ENCODE results near the gene OLFML2B. TPM values are rescaled to one million over a fixed set of nuclear protein-coding genes. Genes with fewer than 3 reads are reported as not detected.

The OLFML2B gene
- total RNA-seq, 1 experiment from 2014 or later: 3.4 TPM

DNA sequence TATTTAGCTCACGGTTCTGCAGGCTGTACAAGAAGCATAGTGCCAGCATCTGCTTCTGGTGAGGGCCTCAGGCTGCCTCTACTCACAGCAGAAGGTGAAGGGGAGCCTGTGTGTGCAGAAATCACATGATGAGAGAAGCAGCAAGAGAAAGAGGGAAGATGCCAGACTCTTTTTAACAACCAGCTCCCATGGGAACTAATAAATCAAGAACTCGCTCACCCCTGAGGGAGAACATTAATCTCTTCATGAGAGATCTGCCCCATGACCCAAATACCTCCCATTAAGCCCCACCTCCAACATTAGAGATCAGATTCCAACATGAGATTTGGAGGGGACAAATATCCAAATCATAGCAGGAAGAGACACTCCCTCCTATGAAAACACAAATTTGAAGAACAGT lies 74.1 kb downstream of the OLFML2B start:
- intact Hi-C loops (cut with micrococcal nuclease; ENCODE audit: unreplicated experiment): no loop called here
- H3K4me1 ChIP-seq (ENCODE audit: insufficient read depth, low read length, poor library complexity, severe bottlenecking): peaks cover 9% of the 10 kb centered on the region
- ChIA-PET CTCF (no interaction called here), POLR2A (ENCODE audit: low non-redundant PET) (no interaction called here)
- no peak overlapping the region for H3K4me3 ChIP-seq (ENCODE audit: low read depth, low read length, poor library complexity, severe bottlenecking)
- no peak overlapping the region for H3K27ac ChIP-seq (ENCODE audit: low read depth, low read length, poor library complexity, severe bottlenecking)
- no TSS peak for BruUV-seq (replicated peaks)
- TF ChIP-seq, protein P1, sequence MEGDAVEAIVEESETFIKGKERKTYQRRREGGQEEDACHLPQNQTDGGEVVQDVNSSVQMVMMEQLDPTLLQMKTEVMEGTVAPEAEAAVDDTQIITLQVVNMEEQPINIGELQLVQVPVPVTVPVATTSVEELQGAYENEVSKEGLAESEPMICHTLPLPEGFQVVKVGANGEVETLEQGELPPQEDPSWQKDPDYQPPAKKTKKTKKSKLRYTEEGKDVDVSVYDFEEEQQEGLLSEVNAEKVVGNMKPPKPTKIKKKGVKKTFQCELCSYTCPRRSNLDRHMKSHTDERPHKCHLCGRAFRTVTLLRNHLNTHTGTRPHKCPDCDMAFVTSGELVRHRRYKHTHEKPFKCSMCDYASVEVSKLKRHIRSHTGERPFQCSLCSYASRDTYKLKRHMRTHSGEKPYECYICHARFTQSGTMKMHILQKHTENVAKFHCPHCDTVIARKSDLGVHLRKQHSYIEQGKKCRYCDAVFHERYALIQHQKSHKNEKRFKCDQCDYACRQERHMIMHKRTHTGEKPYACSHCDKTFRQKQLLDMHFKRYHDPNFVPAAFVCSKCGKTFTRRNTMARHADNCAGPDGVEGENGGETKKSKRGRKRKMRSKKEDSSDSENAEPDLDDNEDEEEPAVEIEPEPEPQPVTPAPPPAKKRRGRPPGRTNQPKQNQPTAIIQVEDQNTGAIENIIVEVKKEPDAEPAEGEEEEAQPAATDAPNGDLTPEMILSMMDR (conservative IDR thresholded peaks at IDR 0.05; ENCODE audit: low read depth, low read length): no peak
- no peak for TF ChIP-seq EZH2 (IDR thresholded peaks at IDR 0.05; ENCODE audit: borderline replicate concordance, low read depth, low read length, poor library complexity, severe bottlenecking)
- H3K9me3 ChIP-seq (ENCODE audit: low read depth, low read length, poor library complexity, severe bottlenecking): no peaks in the 10 kb centered on the region
- H3K27me3 ChIP-seq (replicated peaks; ENCODE audit: insufficient read depth, low read depth, low read length, poor library complexity): no peaks in the 10 kb centered on the region
- DNase-seq (ENCODE audit: low spot score): peak; percentile 42
- H3K36me3 ChIP-seq (ENCODE audit: insufficient read depth, low read length, poor library complexity, severe bottlenecking): no peaks in the 10 kb centered on the region

DNA sequence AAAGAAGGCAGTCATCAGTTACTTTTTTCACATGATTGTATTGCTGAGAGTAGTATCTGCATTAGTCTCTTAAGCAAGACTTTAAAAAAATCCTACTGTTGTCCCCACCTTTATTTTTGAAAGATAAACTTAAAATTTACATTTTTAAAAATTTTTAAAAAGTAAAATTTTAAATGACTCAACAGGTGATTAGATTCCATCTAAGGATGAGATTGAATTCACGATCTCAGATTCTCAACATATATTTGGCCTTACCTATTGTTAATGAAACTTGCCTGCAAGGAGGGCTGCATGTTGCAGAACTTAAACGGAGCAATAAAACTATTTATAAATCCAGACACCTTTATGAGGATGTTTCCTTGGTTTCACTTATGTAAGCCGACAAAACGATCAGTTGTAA lies 75.2 kb downstream of the OLFML2B start:
- H3K4me1 ChIP-seq (ENCODE audit: insufficient read depth, low read length, poor library complexity, severe bottlenecking): peaks cover 9% of the 10 kb centered on the region
- H3K4me3 ChIP-seq (ENCODE audit: low read depth, low read length, poor library complexity, severe bottlenecking): no peak overlapping the region
- intact Hi-C loops (cut with micrococcal nuclease; ENCODE audit: unreplicated experiment): no loop called here
- TF ChIP-seq, protein P1 (conservative IDR thresholded peaks at IDR 0.05; ENCODE audit: low read depth, low read length): no peak
- TF ChIP-seq EZH2 (IDR thresholded peaks at IDR 0.05; ENCODE audit: borderline replicate concordance, low read depth, low read length, poor library complexity, severe bottlenecking): no peak
- no peaks in the 10 kb centered on the region for H3K36me3 ChIP-seq (ENCODE audit: insufficient read depth, low read length, poor library complexity, severe bottlenecking)
- BruUV-seq (replicated peaks): no TSS peak
- H3K9me3 ChIP-seq (ENCODE audit: low read depth, low read length, poor library complexity, severe bottlenecking): no peaks in the 10 kb centered on the region
- no peak overlapping the region for H3K27ac ChIP-seq (ENCODE audit: low read depth, low read length, poor library complexity, severe bottlenecking)
- no peak for DNase-seq (ENCODE audit: low spot score)
- ChIA-PET POLR2A (ENCODE audit: low non-redundant PET) (interaction anchor here (0.6 kb wide), 1 partner anchor 55 kb away, joined by 4 read pairs; no protein-coding TSS in a partner anchor), CTCF (no interaction called here)
- no peaks in the 10 kb centered on the region for H3K27me3 ChIP-seq (replicated peaks; ENCODE audit: insufficient read depth, low read depth, low read length, poor library complexity)

DNA sequence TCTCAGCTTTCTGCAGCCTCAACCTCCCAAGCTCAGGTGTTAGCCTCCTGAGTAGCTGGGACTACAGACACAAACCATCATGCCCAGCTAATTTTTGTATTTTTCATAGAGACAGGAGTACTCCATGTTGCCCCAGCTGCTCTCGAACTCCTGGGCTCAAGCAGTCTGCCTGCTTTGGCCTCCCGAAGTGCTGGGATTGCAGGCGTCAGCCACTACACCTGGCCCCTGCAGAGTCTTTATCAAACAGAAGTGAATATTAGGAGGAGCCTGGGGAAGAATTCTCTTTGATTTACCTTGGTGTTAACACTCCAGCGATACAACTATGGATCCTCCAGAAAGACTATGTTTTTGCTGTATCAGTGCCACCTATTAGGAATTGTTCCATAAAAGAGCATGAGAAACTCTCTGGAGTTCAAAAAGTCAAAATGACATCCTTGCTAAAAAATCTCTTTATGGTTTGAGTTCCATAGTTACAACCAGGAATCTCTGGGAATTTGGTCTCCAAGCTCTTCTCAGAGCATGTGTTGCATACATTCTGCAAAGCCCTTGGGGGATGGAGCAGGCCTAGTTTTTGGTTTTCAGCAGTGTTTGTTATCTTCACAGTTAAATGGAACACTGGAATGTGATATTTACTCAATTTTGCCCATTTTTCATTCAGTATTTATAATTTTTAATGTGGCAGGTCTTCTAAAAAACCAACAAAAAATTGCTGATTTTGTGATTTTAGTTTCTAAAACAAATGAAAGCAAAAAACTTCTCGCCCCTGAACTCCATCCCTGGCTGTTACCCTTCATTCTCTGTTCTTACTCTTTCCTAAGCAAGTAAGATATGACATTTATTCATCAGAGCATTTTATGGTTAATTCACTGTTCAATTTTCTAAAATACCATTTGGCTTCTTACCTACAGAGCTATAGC lies 77.3 kb downstream of the OLFML2B start:
- intact Hi-C loops (cut with micrococcal nuclease; ENCODE audit: unreplicated experiment): no loop called here
- Histone ChIP-seq H3K27ac (ENCODE audit: low read depth, low read length, poor library complexity, severe bottlenecking) (no peak overlapping the region), H3K4me1 (ENCODE audit: insufficient read depth, low read length, poor library complexity, severe bottlenecking) (peaks cover 9% of the 10 kb centered on the region), H3K36me3 (ENCODE audit: insufficient read depth, low read length, poor library complexity, severe bottlenecking) (no peaks in the 10 kb centered on the region), H3K9me3 (ENCODE audit: low read depth, low read length, poor library complexity, severe bottlenecking) (no peaks in the 10 kb centered on the region), H3K27me3 (replicated peaks; ENCODE audit: insufficient read depth, low read depth, low read length, poor library complexity) (no peaks in the 10 kb centered on the region), H3K4me3 (ENCODE audit: low read depth, low read length, poor library complexity, severe bottlenecking) (no peak overlapping the region)
- POLR2A ChIA-PET (ENCODE audit: low non-redundant PET): interaction anchor here (0.6 kb wide), 1 partner anchor 8 kb away, joined by 3 read pairs; no protein-coding TSS in a partner anchor
- no TSS peak for BruUV-seq (replicated peaks)
- CTCF ChIA-PET: no interaction called here
- TF ChIP-seq, protein P1 (conservative IDR thresholded peaks at IDR 0.05; ENCODE audit: low read depth, low read length): no peak
- no peak for TF ChIP-seq EZH2 (IDR thresholded peaks at IDR 0.05; ENCODE audit: borderline replicate concordance, low read depth, low read length, poor library complexity, severe bottlenecking)
- DNase-seq (ENCODE audit: low spot score): no peak
